NCI-H1930 (cell line): ENCODE data around the gene ZBTB11.
"Not testable (repeated sequence)": the region's sequence is repeated elsewhere in the genome, so short reads cannot be mapped to it uniquely, and the experiment has no call there.

Source experiments
- DNase-seq, 2 experiments: peaks; one replicate each; lab custom pipeline; 2025; lab: John Stamatoyannopoulos, UW

ZBTB11 gene

GRCh38 chr3:101618726-101619125, 58.2 kb downstream of the ZBTB11 start:
- DNase-seq = no peak

- no peak for DNase-seq
These were observed 59.5 kb downstream of the ZBTB11 start for GRCh38 chr3:101617478-101617877.

- no peak for DNase-seq
These were observed 61.4 kb downstream of the ZBTB11 start for GRCh38 chr3:101615525-101615924.

- DNase-seq = not testable (repeated sequence)
These were observed 63.9 kb downstream of the ZBTB11 start for GRCh38 chr3:101613014-101613413.

GRCh38 chr3:101611023-101611422, 65.9 kb downstream of the ZBTB11 start:
- no peak for DNase-seq

- DNase-seq = not testable (repeated sequence)
These were observed 71.5 kb downstream of the ZBTB11 start for GRCh38 chr3:101605398-101605797.

- DNase-seq = no peak
These were observed 73.7 kb downstream of the ZBTB11 start for GRCh38 chr3:101603184-101603583.

GRCh38 chr3:101602731-101603130, 74.2 kb downstream of the ZBTB11 start:
- no peak for DNase-seq
